Activated T-helper 2 cell treated with anti-CD3 and anti-CD28 coated beads, Interferon-gamma antibody, Interleukin-2, Interleukin-4, amounts not matched to agents 10 μg/mL and 5 μg/mL and 100 μg/mL, durations not matched to agents 14 hours and 24 hours and 36 hours (primary cell): ENCODE data around the gene ECT2. TPM values are rescaled to one million over a fixed set of nuclear protein-coding genes. Genes with fewer than 3 reads are reported as not detected.
A peak's percentile ranks its signal among the peaks of the same experiment; 100 is the strongest.

Source experiments
- DNase-seq: peaks from one replicate; pipeline ENCODE4 v3.0.0; 2021; ENCODE audit warnings: low spot score
- H3K27ac Mint-ChIP-seq: one replicate; pipeline ENCODE4 v1.8.0; 2021; ENCODE audit warnings: mixed read lengths
- H3K27me3 Mint-ChIP-seq: one replicate; pipeline ENCODE4 v1.8.0; 2021; ENCODE audit warnings: low read depth, mixed read lengths
- H3K36me3 Mint-ChIP-seq: one replicate; pipeline ENCODE4 v1.8.0; 2021; ENCODE audit warnings: low read depth, mixed read lengths
- H3K4me1 Mint-ChIP-seq: one replicate; pipeline ENCODE4 v1.8.0; 2021; ENCODE audit warnings: low read depth, mixed read lengths
- H3K4me3 Mint-ChIP-seq: one replicate; pipeline ENCODE4 v1.8.0; 2021; ENCODE audit warnings: low read depth, mild to moderate bottlenecking, moderate library complexity, mixed read lengths
- H3K9me3 Mint-ChIP-seq: one replicate; pipeline ENCODE4 v1.8.0; 2021; ENCODE audit warnings: mixed read lengths
- intact Hi-C: fragments of 100-400 bp; cut with micrococcal nuclease; formaldehyde crosslinking; loops from one replicate; pipeline ENCODE4 v1.15.1; 2023
- total RNA-seq: library from RNA; stranded (reverse); gene quantifications from 2 replicates; pipeline ENCODE4 v1.2.3, GENCODE V29; 2022

Gene ECT2
- total RNA-seq, 1 donor from 2014 or later: 39.5 TPM

DNA sequence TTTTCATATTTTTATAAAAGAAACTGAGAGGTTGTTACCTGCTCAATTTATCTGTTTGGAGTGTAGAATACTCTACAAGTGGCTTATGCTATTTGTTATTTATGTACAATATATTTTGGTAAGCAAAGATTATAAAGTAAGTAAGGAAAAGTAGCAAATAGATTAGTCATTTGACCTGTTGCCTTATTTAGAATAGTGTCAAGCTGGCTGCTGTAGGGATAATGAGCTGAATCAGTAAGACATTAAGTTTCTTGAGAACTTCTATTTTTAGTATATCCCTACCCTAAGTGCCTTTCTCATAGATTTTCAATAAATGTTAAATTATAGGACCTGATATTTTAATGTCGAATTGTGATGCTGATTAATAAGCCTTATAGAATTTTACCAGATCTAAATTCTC lies 37.2 kb downstream of the ECT2 start:
- H3K4me3 Mint-ChIP-seq: no peak overlapping the region
- H3K4me1 Mint-ChIP-seq: peaks cover 5% of the 10 kb centered on the region
- H3K36me3 Mint-ChIP-seq: peaks cover 74% of the 10 kb centered on the region
- no peak for DNase-seq
- no peaks in the 10 kb centered on the region for H3K9me3 Mint-ChIP-seq
- H3K27me3 Mint-ChIP-seq: no peaks in the 10 kb centered on the region
- H3K27ac Mint-ChIP-seq: peak overlapping the region; percentile 46
- intact Hi-C loops: no loop called here

DNA sequence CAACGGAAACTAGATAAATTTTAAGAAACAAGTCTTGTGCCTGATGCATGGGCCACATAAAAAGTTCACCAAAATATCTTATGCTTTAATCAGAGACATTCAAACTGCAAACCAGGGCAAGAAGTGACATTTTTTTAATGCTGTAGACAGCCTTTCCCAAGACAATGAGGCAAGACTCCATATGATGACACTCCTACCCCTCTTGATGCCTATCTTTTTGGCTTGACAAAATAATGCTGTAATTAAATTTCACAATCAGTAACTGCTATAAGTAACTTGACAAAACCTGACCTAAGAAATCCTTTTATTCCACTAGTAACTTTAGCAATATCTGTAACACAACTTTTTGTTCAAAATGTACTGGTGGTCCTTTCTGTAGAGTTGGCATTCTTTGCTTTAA lies 48.7 kb downstream of the ECT2 start:
- intact Hi-C loops: no loop called here

DNA sequence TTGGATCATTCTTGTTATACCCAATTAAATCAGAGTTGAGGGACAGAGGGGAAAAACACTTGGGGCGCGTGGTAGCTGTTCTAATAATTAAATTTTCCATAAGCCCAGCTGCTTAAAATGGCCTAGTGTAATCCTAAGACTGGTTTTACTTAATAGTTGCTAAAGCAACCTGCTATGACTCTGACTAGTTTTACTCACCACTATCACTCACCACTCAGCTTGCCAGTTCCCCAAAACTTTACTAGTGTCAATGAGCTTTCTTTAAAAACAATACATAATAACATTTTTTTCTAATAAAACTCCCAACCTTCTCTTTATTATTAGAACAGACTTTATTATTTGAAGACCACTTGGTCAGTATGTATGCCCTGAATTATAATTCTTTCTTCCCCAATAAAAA lies 49.6 kb downstream of the ECT2 start:
- Mint-ChIP-seq H3K4me3 (no peak overlapping the region), H3K9me3 (no peaks in the 10 kb centered on the region), H3K36me3 (peaks cover 54% of the 10 kb centered on the region), H3K27me3 (no peaks in the 10 kb centered on the region), H3K4me1 (peaks cover 16% of the 10 kb centered on the region), H3K27ac (no peak overlapping the region)
- DNase-seq: no peak
- intact Hi-C loops: loop anchor here (10.0 kb wide), 1 partner anchor 245 kb away; no protein-coding TSS in a partner anchor

More for the DNA sequence above, 48.7 kb downstream of the ECT2 start:
- Mint-ChIP-seq H3K36me3 (peaks cover 51% of the 10 kb centered on the region), H3K27me3 (no peaks in the 10 kb centered on the region), H3K4me3 (no peak overlapping the region), H3K4me1 (peaks cover 16% of the 10 kb centered on the region), H3K27ac (no peak overlapping the region), H3K9me3 (no peaks in the 10 kb centered on the region)
- no peak for DNase-seq

DNA sequence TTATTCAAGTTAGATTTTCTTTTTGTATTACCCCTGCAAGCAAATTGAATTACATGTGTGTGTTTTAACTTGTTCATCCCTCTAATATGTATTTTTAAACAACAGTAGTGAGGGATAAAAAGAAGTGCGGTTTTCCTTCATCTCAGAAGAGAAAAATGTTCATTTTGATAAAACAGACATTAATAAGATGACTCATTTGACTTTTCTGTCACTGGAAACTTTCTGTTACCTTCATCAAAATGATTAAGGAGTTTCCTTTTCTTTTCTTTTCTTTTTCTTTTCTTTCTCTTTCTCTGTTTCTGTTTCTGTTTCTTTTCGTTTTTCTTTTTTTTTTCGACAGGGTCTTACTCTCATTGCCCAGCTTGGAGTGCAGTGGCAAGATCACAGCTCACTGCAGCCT lies 53.0 kb downstream of the ECT2 start:
- H3K4me1 Mint-ChIP-seq: peaks cover 13% of the 10 kb centered on the region
- H3K36me3 Mint-ChIP-seq: peaks cover 58% of the 10 kb centered on the region
- H3K27ac Mint-ChIP-seq: peak overlapping the region; percentile 78
- H3K27me3 Mint-ChIP-seq: no peaks in the 10 kb centered on the region
- intact Hi-C loops: loop anchor here (10.0 kb wide), 1 partner anchor 241 kb away; no protein-coding TSS in a partner anchor
- H3K4me3 Mint-ChIP-seq: no peak overlapping the region
- H3K9me3 Mint-ChIP-seq: no peaks in the 10 kb centered on the region
- DNase-seq: no peak

DNA sequence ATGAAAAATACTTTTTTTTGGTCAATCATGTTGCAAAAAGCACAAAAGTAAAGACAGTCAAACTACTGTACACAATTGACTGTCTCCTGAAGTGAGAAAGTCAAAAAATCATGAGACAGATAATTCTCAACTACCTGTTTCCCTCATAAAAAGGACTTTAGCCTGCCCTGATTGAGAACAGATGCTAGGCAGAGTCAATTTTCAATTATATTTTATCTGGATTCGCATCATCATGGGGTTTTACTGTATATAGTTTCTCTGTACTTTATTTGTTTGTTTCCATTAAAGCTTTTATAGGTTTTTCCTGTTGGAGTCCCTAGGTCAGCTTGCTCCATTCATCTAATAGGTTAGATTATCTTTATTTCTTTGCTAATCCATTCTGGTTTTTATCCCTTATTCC lies 53.8 kb downstream of the ECT2 start:
- intact Hi-C loops: loop anchor here (10.0 kb wide), 1 partner anchor 240 kb away; no protein-coding TSS in a partner anchor
- H3K27ac Mint-ChIP-seq: no peak overlapping the region
- no peaks in the 10 kb centered on the region for H3K9me3 Mint-ChIP-seq
- peaks cover 10% of the 10 kb centered on the region for H3K4me1 Mint-ChIP-seq
- peaks cover 55% of the 10 kb centered on the region for H3K36me3 Mint-ChIP-seq
- H3K27me3 Mint-ChIP-seq: no peaks in the 10 kb centered on the region
- no peak for DNase-seq
- no peak overlapping the region for H3K4me3 Mint-ChIP-seq

DNA sequence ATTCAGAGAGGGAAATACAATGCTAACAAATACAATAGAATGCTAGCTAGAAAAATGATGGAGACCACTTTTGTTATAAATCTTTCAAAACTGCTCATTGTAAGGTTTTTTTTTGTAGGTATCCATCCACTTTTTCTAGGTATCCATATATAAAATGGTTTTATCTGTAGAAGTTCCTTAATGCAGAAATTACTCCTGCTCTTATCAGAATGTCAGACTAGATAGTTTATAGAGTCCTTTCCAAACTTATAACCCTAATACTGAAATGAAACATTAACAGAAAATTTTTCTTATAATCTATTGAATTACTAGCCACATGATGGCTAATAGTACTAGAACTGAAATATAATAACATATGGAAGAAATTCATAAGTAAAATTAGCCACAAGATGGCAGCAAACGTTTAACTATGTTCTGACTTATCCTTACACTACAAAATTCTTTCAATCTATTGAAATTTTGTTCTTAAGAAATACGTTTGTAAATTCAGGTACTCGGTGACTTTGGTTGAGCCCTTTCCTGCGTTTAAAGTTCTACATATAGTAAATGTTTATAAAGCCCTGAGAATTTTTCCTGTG lies 58.5 kb downstream of the ECT2 start:
- H3K4me1 Mint-ChIP-seq: peaks cover 1% of the 10 kb centered on the region
- no peaks in the 10 kb centered on the region for H3K27me3 Mint-ChIP-seq
- no peak for DNase-seq
- no peak overlapping the region for H3K4me3 Mint-ChIP-seq
- H3K9me3 Mint-ChIP-seq: no peaks in the 10 kb centered on the region
- intact Hi-C loops: loop anchor here (10.0 kb wide), 1 partner anchor 236 kb away; no protein-coding TSS in a partner anchor
- peaks cover 27% of the 10 kb centered on the region for H3K36me3 Mint-ChIP-seq
- H3K27ac Mint-ChIP-seq: no peak overlapping the region

DNA sequence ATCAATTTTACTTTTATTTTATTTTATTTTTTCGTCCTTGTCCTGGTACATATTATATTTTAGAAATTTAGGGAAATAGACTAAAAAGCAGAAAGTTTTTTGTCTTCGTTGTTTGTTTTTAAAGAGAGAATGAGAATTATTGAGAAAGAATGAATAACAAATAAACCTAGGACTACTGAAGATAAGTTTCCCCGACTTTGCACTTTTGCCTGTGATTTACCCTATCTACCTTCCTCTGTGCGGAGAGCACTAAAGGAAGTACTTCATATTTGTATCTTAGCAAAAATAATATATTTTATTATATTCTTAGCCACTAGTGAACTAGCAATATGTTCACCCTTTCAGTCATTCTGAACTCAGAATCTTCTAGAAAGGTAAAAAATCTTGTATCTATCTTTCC lies 60.6 kb downstream of the ECT2 start:
- H3K4me3 Mint-ChIP-seq: no peak overlapping the region
- H3K4me1 Mint-ChIP-seq: no peaks in the 10 kb centered on the region
- DNase-seq: no peak
- intact Hi-C loops: no loop called here
- peaks cover 20% of the 10 kb centered on the region for H3K36me3 Mint-ChIP-seq
- no peaks in the 10 kb centered on the region for H3K9me3 Mint-ChIP-seq
- no peak overlapping the region for H3K27ac Mint-ChIP-seq
- no peaks in the 10 kb centered on the region for H3K27me3 Mint-ChIP-seq

DNA sequence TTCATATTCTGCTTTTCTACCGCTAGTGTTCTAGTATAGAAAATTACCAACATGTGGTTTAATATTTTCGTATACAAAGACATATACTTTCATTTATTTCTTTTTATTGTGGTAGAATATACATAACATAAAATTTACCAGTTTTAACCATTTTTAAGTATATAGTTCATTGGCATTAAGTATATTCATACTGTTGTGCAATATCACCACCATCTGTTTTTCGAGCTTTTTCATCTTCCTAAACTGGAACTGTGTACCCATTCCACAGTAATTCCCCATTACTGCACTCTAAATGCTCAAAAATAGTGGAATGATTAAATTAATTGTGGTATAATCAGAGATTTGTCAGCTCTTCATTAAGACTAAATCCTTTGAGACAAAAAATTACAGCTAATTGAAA lies 62.9 kb downstream of the ECT2 start:
- Mint-ChIP-seq H3K27ac (no peak overlapping the region), H3K4me3 (no peak overlapping the region), H3K36me3 (peaks cover 16% of the 10 kb centered on the region), H3K27me3 (no peaks in the 10 kb centered on the region), H3K9me3 (no peaks in the 10 kb centered on the region), H3K4me1 (no peaks in the 10 kb centered on the region)
- intact Hi-C loops: no loop called here
- DNase-seq: no peak

DNA sequence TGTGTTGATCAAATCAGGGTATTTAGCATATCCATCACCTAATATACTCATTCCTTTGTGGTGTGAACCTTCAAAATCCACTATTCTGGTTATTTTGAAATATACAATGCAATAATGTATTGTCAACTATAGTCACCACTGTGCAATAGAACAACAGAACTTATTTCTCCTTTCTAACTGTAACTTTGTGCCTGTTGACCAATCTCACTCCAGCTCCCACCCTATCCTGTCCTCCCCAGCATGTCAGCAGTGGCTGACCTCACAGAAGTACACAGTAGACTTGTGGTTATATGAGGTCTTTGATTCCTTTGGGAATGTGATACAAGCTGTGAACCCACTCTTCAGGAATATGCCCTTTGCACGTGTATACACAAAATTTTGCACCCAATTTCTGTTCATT lies 64.2 kb downstream of the ECT2 start:
- intact Hi-C loops: no loop called here
- H3K27ac Mint-ChIP-seq: peak overlapping the region; percentile 26
- no peaks in the 10 kb centered on the region for H3K4me1 Mint-ChIP-seq
- H3K27me3 Mint-ChIP-seq: no peaks in the 10 kb centered on the region
- H3K36me3 Mint-ChIP-seq: peaks cover 14% of the 10 kb centered on the region
- DNase-seq: no peak
- no peak overlapping the region for H3K4me3 Mint-ChIP-seq
- no peaks in the 10 kb centered on the region for H3K9me3 Mint-ChIP-seq

DNA sequence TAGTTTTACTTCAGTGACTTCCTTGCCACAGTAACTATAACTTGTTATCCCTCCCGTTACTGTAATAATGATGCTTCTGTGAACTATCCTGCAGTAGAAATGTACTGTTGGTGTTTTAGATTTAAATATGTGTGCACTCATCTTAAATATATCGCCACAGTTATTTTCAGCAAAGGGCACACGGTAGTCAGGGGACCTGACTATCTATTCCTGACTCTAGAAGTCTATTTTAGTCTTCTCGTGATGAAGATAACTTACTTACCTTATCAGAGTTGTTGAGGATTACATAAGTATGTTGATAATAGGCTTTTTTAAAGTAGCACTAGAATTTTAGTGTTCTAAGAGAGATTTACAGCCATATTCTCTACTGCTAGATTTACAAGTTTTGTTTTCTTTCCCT lies 65.3 kb downstream of the ECT2 start:
- no peak for DNase-seq
- no peak overlapping the region for H3K4me3 Mint-ChIP-seq
- H3K36me3 Mint-ChIP-seq: peaks cover 24% of the 10 kb centered on the region
- no peak overlapping the region for H3K27ac Mint-ChIP-seq
- H3K4me1 Mint-ChIP-seq: no peaks in the 10 kb centered on the region
- H3K9me3 Mint-ChIP-seq: no peaks in the 10 kb centered on the region
- no peaks in the 10 kb centered on the region for H3K27me3 Mint-ChIP-seq
- intact Hi-C loops: no loop called here

DNA sequence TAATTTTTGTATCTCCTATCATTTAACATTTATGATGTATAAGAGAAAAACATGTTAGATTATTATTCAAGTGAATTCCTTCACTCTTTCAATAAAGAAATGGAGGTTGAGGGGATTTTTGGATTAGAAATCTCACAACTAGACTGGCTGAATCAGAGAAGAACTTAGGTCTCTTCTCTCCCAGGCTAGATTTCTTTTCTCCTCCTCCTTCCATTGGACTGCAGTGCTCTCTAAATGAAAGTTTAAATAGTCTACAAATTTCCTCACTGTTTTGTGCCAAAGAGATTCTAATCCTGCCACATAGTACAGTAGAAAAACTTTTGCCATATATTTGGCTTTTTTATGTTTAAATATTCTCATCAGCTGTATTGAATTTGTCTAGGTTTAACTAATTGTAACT lies 65.8 kb downstream of the ECT2 start:
- no peak overlapping the region for H3K27ac Mint-ChIP-seq
- intact Hi-C loops: no loop called here
- no peak overlapping the region for H3K4me3 Mint-ChIP-seq
- H3K36me3 Mint-ChIP-seq: peaks cover 24% of the 10 kb centered on the region
- DNase-seq: no peak
- H3K9me3 Mint-ChIP-seq: no peaks in the 10 kb centered on the region
- no peaks in the 10 kb centered on the region for H3K27me3 Mint-ChIP-seq
- no peaks in the 10 kb centered on the region for H3K4me1 Mint-ChIP-seq

DNA sequence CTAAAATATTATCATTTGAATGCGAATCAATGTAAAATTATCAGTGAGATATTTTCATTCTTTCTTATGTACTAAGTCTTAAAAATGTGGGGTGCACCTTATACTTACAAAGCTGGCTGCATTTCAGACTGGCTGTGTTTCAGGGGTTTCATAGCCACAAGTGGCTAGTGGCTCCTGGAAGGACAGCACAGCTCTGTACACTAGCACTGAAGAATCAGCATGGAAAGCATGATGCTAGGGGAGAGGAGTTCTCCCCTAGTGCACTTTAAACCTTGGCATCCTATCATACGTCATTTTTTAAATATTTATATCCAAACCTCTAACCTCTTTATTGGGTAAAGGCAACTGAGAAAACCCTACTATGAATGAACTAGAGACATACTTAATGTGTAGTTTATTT lies 66.4 kb downstream of the ECT2 start:
- intact Hi-C loops: no loop called here
- Mint-ChIP-seq H3K4me3 (no peak overlapping the region), H3K9me3 (no peaks in the 10 kb centered on the region), H3K36me3 (peaks cover 28% of the 10 kb centered on the region), H3K4me1 (no peaks in the 10 kb centered on the region), H3K27ac (no peak overlapping the region), H3K27me3 (no peaks in the 10 kb centered on the region)
- no peak for DNase-seq

DNA sequence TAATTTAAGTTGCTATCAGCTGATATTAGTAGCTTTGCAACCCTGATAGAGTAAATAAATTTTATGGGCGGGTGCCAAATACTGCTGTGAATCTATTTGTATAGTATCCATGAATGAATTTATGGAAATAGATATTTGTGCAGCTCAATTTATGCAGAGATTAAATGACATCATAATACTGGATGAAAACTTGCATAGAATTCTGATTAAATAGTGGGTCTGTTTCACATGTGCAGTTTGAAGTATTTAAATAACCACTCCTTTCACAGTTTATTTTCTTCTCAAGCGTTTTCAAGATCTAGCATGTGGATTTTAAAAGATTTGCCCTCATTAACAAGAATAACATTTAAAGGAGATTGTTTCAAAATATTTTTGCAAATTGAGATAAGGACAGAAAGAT lies 70.0 kb downstream of the ECT2 start:
- Mint-ChIP-seq H3K9me3 (no peaks in the 10 kb centered on the region), H3K4me1 (no peaks in the 10 kb centered on the region), H3K27me3 (no peaks in the 10 kb centered on the region), H3K36me3 (peaks cover 39% of the 10 kb centered on the region), H3K27ac (no peak overlapping the region), H3K4me3 (no peak overlapping the region)
- DNase-seq: no peak
- intact Hi-C loops: no loop called here

DNA sequence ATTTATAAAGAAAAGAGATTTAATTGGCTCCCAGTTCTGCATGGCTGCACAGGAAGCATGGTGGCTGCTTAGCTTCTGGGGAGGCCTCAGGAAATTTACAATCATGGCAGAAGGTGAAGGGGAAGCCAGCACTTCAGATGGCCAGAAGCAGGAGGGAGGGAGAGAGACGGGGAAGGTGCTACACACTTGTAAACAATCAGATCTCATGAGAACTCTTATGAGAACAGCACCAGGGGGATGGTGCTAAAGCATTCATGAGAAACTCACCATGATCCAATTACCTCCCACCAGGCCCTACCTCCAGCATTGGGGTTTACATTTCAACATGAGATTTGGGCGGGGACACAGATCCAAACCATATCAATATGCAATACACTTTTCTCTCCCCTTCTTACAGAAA lies 73.7 kb downstream of the ECT2 start:
- Mint-ChIP-seq H3K27ac (no peak overlapping the region), H3K27me3 (no peaks in the 10 kb centered on the region), H3K4me3 (no peak overlapping the region), H3K36me3 (peaks cover 28% of the 10 kb centered on the region), H3K4me1 (no peaks in the 10 kb centered on the region), H3K9me3 (peaks cover 9% of the 10 kb centered on the region)
- no peak for DNase-seq
- intact Hi-C loops: no loop called here
